HS-5 (cell line): ENCODE results near the gene SUPT4H1.

Experiments
- DNase-seq: peaks from one replicate; pipeline ENCODE4 v3.0.0-alpha.2; 2012; ENCODE audit warnings: low read depth

SUPT4H1 gene

DNA sequence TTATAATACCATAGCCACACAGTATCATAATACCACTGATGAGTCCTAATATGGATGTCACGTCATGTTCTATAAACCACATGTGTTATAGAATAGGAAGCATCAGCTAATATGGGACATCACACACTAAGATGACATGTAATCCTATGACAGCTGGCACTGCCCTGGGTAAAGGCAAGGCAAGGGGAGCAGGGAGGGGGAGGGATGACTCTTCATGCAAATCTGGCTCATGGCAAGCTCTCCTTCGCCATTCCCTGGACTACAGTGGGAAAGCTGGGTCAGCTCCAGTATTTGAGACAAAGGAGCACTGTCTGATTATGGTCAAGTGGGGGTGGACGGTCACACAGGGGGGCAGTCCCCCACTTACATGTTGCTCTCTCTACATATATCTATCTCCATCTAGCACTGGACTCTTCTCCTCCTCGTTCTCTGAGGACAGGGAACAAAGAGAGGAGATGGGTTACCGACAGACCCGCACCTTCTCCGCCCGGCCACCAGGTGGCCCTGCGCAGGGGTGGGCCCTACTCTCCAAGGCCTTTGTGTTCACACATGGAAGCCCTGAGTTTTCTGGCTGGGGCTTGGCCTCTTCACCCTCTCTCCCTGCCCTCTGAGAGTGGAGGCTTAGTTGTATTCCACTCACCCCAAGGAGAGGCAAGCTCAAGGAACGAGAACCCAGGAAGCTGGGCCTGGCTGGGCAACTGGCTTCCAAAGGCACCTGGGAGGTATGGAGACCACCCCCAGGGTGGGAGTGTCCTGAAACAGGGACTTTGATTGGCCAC lies 47.8 kb downstream of the SUPT4H1 start:
- no peak for DNase-seq

DNA sequence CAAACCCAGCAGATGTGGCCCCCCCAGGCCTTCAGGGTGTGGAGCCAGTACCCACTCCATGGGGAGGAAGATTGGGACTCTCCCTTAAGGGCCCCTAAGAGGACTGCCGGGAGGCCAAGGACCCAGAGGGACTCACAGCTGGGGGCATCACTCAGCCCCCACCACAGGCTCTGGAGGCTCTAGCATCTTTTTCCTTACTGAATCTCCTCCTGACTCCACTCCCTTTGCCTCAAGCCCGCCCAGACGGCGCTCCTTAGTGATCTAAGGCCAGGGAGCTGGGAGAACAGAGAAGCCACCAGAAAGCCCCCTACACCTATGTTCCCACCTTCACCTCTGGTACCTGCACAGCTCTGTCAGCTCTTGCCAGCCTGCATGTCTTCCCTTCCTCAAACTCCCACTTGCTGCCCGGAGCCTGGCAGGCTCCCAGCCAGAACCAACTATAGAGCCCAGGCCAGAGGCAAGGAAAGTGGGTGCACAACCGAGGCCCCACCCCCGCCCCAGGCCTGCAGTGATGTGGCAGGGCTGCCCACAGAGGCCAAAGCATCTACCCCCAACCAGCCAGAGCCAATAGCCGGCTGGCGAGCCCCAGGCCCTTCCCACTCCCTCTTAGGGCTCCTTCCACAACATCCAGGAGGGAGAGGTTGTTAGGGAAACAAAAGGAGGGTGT lies 48.9 kb downstream of the SUPT4H1 start:
- no peak for DNase-seq

DNA sequence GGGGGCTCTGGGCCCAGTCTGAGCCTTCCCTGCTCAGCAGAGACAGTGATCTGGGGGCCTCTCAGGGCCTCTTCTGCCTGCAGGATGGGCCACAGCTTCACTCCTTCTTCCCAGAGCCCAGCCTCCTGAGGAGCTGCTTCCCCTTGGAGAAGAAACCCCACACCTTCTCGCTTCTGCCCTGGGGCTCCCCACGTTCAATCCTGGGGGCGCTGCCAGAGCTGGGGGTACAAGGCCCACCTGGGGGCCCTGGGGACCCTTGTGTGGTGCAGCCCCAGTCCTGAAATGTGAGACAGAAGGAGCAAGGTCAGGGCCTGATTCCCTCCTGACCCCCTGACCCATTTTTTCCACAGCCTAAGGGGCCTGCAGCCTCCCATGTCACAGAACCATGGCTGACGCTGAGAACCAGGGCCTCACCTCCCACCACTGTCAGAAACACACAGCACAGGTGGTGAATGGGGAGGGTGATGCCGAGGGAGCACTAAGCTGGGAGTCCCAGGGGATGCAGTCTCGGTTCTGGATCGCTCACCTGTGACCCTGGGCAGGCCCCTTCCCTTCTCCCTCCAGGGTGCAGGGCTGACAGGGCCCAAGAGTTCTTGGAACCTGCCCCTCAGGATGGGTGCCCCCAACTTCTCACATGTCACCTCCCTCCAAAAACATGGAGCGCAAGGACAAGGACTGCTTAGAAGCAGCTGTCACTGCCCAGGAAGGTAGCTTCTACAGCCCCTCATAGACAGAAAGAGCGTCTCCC lies 49.7 kb downstream of the SUPT4H1 start:
- no peak for DNase-seq

DNA sequence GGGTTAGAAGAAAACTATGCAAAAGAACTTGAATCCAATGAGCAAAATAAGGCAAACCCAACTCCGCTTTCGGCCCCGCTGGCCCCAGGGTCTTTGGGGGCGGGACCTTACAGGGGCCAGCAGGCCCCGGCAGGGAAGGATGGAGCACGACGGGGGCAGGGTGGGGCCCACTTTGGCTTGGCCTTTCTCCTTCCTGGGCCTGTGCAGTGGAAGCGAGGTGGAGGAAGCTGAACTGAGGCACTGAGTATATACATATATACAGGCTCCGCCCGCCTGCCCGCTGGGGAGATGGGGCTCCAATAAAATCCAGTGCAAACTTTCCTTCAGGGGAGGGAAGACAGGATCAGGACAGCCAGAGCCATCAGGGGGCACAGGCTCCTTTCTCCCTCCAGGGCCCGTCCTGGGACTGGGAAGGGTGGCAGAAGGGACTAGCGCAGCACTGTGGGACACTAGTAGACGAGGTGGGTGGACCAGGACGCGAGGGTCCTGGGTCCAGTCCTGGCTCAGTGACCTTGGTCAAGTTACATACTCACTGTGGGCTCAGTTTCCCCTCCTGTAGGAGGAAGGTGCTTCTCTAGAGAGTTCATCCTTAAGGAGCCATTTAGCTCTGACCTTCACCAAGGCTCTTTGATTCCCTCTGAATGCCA lies 50.4 kb downstream of the SUPT4H1 start:
- DNase-seq = no peak

DNA sequence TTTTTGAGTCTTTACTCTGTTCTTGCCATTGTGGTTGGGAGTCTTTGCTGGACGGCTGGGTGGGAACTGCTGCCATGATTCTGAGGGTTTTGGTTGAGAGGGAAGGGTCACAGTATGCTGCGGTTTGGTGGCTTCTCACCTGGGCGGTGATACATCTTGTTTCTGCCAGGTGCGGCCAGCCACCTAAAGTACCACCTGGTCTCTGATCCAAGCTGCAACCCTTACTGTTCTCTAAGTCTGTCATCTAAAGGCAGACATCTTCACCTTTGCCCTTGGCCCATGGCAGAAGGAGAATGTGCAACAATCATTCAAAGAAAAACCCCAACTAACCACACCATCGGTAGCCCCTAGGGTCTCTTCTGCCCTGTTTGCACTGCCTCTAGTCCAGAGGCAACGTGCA lies 51.7 kb downstream of the SUPT4H1 start:
- no peak for DNase-seq
